HG03565 (cell line): ENCODE results near the gene GRK1.

Source experiments
- ATAC-seq: cut with Tn5 transposase; IDR thresholded peaks from one replicate; pipeline ENCODE4 v1.9.1; 2021; ENCODE audit warnings: mild to moderate bottlenecking, moderate library complexity; ENCODE audit not compliant: unreplicated experiment

Gene GRK1

DNA sequence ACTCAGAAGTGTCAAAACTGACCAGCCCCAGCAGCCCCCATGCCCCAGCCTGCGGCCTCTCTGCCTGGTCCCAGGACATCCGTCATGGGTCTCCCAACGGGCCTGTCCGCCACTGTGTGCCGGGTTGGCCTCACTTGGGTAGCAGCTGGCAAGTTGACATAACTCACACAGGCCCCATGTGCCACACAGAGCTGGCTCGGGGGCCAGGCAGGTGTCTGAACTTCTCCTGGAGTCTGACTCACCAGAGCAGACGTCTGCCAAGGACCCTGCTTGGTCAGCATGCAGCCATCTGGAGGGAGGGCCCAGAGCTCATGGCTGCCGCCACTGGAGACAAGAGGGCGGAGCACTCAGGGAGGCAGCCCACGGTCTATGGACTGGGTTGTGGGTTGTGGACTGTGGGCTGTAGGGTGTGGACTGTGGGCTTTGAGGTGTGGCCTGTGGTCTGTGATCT is 60.0 kb downstream of the GRK1 start:
- no peak for ATAC-seq

DNA sequence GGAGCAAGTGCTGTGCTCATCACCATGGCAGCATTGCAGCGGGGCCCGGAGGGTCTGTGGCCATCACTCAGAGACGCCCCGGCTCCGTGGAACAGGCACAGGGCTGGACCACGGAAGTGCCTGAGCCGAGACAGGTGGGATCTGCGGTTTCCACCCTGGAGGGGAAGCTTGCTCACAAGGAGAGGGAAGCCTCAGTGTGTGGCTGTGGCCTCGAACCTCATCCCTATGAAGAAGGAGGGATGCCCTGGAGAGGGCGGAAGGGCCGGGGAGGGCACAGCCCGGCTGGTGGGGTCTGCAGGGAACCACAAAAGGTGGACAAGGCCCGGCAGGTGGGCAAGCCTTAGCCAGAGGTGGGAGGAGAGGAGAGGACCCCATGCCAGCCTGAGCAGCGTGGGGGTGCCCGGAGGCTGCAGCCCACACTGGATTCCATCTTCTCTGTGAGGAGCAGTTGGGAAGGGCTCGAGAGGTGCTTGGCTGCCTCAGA is 61.6 kb downstream of the GRK1 start:
- ATAC-seq, result no peak

DNA sequence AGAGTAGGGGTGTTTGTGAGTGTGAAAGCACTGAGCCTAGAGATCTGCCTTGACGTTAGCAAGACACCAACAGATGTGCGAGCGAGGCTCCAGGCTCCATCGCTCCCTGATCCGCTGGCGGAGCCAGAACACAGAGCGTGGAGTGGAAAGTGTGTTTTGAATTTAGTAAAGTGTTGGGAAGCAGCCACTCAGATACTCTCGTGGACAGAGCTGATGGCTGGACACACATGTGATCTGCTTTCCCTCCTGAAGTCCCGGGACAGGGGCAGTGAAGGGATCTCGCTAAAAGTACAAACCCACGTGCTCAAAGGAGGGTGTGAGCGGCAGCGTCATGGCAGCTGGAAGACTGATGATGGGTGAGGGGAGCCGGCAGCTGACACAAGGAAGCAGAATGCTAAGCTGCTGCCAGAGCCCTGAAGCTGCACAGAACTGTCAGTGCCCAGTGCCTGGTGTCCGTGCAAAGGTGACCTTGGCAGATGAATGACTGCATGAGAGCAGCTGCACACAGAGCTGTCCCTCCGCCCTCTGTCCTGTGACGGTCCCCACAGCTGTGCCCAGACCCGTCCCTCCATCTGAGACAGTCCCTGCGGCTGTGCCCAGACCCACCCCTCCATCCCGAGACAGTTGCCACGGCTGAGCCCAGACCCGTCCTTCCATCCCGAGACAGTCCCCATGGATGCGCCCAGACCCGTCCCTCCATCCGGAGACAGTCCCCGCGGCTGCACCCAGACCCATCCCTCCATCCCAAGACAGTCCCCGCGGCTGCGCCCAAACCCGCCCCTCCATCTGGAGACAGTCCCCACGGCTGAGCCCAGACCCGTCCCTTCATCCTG is 62.4 kb downstream of the GRK1 start:
- ATAC-seq, result no peak

DNA sequence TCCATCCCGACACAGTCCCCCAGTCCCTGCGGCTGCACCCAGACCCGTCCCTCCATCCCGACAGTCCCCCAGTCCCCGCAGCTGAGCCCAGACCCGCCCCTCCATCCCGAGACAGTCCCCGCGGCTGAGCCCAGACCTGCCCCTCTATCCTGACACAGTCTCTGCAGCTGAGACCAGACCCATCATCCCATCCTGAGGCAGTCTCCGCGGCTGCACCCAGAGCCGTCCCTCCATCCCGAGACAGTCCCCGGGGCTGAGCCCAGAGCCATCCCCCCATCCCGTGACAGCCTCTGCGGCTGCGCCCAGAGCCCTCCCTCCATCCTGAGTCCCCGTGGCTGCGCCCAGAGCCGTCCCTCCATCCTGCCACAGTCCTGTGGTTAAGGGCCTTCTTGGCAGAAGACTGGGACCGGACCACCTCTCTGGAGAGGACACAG is 63.3 kb downstream of the GRK1 start:
- no peak for ATAC-seq

DNA sequence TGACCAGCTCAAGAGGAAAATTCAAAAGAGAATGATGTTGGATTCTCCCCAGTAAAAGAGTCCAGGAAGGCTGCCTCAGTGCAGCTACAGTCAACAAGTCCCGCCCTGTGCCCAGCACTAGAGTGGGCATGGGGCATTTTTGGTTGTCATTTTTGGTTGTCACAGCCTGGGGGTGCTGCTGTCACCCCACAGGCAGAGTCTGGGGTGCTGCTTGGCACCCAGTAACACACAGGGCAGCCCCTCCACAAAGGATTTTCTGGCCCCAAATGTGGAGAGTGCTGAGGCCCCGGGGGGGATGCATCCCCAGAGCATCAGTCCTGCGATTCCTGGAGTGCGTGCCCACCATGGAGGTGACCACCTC is 63.8 kb downstream of the GRK1 start:
- no peak for ATAC-seq

DNA sequence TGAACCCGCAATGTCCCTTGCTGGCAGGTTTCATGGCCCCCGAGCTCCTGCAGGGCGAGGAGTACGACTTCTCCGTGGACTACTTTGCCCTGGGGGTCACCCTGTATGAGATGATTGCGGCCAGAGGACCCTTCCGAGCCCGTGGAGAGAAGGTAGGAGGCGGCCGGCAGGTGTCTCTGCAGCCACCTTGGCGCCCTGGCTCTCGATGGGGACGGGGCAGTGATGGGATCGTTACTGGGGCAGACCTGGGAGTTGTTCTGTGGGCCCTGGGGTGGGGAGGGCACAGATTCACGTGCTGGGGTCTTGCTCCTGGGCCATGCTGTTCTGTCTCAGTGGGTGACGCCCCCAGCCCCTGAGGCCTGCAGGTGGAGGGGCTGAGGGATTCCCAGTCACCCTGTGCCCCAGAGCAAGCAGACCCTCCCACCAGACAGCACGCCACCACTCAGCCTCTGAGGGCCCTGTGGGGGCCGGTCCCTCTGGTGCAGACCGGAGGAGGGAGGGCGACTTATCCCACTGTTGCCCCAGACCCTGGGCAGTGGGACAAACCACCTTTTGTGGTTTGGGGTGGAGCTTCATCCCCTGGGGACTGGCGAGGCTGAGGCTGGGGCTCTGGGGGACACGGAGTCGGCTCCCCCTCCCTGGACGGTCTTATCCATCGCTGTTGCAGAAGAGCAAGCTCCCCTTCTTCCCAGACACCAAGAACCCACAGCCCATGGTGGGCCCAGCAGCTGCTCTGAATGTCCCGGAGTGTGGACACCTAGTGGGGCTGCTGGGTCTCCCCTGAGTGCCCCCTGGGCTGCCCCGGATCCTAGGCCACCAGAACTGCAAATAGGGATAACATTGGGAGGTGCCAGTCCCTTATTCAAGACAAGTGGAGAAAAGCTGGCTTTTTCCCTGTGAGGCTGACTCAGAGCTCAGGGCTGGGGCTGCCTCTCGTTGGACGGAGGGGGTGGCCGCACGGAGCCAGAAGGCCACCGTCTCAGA is 64.5 kb downstream of the GRK1 start:
- ATAC-seq, result no peak

DNA sequence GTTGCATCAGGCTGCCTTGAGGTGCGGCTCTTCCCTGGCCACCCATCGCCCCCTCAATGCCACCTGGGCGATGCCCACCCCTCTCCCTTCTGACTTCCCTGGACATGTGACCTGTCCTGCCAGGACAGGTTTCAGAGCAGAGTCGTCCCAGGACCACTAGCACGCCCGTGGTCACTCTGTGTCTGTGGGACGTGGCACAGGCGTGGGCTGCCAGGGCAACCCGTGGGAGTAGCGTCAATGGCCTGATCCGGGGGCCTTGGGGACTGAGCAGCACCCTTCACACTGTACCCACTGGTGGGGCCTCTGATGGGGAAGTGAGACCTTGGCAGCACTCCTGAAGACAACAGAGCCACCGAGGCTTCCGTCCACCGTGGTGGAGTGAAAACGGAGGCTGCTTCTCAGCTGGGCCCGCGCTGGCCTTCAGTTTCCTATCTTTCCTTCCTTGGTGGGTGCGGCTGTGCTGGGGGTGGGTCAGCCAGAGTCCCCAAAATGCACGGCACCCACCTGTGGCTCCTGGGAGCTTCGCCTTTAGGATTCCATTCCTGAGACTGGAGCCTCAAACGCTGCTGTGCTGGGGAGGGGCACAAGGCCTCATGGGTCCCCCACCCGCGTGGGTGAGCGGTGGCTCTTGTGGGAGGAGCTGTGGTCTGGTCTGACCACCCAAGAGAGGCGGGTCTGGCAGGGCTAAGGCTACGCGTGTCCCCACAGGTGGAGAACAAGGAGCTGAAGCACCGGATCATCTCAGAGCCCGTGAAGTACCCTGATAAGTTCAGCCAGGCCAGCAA is 65.3 kb downstream of the GRK1 start:
- ATAC-seq, result no peak

DNA sequence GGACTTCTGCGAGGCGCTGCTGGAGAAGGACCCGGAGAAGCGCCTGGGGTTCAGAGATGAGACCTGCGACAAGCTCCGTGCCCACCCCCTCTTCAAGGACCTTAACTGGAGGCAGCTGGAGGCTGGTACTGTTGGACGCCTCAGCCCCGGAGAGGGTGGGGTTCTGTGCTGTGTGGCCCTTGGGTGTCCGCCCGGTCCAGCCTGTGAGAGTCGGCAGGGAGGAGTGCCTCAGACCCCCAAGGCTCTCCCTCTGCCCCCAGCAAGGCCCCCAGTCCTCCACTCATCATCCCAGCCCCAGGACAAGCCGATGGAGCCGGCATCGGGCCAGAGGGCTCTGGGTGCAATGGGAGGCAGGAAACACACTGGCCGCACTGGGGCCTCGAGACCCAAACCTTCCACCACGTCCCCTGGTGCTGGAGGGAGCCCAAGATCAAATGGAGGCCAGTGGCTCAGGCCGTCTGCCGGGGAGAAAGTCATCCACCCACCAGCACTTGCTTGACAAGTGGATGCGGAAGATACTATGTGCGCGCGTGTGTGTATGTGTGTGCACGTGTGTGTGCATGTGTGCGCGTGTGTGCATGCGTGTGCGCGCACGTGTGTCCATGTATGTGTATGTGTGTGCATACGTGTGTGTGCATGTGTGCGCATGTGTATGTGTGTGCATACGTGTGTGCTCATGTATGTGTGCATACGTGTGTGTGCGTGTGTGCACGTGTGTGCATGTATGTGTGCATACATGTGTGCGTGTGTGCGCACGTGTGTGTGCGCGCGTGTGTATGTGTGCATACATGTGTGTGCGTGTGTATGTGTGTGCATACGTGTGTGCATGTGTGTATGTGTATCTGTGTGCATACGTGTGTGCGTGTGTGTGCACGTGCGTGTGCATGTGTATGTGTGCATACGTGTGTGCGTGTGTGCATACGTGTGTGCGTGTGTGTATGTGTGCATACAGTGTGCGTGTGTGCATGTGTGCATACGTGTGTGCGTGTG is 66.2 kb downstream of the GRK1 start:
- ATAC-seq, result no peak

DNA sequence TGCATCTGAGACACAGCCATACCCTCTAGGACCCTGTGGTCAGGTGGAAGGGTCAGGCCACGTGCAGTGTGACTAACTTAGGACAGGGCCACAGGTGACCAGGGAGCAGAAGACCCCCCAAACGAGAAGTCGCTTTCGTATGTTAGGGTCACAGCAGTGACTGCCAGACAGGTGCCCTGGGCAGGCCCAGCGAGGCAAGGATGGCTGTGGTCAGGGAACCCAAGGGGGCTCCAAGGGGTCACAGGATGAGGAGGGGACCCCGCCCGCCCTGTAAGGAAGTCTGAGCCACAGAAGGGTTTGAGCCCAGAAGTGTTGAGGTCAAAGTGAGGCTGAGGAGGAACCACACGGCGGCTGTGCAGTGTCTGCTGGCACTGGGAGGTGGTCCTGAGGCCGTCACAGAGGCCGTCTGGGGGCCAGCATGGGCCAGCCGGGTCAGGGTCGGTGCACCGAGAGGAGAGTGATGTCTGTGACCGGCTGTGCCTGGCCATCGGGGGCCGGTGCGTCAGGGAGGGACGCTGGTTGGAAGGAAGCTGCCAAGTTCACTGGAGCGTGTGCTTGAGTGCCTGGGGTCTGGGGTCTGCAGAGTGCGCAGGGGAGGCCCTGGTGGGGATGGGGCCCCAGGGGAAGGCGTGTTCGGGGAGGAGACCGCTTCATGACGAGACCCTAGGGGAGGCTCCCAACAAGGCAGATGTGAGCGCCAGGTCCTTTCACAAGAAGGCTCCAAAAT is 67.2 kb downstream of the GRK1 start:
- no peak for ATAC-seq

DNA sequence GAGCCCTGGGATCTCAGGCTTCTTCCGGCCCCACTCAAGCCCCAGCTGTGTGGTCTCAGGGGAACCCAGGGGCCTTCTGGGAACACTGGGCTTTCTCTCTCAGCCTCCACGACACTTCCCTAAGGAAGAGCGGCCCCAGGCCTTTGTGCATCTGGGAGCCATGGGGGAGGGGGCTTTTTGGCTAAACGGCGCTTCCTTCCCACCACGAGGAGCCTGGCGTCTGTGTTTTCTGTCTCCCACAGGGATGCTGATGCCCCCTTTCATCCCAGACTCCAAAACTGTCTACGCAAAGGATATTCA is 67.8 kb downstream of the GRK1 start:
- no peak for ATAC-seq

DNA sequence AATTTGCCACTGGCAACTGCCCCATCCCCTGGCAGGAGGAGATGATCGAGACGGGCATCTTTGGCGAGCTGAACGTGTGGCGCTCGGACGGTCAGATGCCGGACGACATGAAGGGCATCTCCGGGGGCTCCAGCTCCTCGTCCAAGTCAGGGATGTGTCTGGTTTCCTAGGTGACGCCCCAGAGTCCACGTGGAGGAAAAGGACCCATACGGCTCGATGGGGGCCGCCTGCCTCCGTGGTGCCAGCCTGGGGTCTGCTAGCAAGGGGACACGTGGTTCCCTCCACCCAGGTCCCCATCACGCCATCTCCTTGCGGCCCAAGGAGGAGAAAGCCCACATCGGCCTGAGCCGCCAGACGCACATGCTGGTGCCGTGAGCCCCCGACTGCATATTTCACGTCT is 68.2 kb downstream of the GRK1 start:
- no peak for ATAC-seq

DNA sequence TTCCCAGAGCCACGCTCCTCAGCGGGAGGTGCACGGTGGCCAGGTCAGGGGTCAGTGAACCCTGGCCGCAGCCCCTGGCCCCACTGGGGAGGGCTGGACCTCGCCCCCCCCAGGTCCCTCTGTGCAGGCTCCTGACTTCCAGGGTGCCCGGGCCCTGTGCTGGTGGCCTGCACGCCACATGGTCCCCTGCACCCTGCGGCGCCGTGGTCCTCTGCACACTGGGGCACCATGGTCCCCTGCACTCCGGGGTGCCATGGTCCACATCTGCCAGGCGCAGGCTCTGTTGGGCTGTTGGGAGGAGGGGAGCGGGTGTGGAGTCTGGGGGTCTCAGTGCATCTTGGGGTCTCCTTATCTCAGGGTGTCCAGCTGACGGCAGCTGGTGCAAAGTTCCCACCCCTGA is 68.7 kb downstream of the GRK1 start:
- ATAC-seq, result no peak

DNA sequence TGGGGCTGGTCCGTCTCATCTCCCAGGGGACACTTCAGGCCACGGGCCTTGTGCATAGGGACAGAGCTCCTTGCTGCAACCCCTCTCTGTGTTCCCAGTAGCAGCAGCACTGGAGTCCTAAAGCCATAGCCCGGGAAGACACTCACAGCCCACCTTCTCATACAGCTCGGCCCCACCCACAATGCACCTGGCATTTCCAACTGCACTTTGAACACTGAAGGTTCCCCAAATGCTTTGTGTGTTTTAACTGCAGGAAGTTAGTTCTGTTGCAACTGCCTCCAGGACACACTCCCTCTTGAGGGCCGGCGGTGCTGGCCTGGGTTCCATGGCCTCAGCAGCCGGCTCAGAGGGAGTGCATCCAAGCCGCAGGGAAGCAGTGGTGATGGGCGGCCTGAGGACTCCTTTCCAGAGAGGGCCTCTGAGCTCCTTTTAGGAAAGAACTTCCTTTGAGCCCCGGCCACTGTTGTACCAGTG is 69.3 kb downstream of the GRK1 start:
- ATAC-seq, result no peak

DNA sequence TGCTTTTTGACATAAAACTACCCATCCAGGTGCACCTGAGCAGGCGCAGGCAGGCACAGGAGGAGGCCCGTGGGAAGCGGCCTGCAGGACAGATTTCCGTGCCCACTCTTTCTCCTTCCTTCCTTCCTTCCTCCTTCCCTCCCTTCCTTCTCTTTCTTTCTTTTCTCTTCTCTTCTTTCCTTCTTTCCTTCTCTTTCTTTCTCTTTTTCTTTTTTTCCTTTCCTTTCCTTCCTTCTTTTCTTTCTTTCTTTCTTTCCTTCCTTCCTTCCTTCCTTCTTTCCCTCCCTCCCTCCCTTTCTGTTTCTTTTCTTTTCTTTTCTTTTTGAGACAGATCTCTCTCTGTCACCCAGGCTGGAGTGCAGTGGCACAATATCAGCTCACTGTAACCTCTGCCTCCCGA is 70.8 kb downstream of the GRK1 start:
- no peak for ATAC-seq

DNA sequence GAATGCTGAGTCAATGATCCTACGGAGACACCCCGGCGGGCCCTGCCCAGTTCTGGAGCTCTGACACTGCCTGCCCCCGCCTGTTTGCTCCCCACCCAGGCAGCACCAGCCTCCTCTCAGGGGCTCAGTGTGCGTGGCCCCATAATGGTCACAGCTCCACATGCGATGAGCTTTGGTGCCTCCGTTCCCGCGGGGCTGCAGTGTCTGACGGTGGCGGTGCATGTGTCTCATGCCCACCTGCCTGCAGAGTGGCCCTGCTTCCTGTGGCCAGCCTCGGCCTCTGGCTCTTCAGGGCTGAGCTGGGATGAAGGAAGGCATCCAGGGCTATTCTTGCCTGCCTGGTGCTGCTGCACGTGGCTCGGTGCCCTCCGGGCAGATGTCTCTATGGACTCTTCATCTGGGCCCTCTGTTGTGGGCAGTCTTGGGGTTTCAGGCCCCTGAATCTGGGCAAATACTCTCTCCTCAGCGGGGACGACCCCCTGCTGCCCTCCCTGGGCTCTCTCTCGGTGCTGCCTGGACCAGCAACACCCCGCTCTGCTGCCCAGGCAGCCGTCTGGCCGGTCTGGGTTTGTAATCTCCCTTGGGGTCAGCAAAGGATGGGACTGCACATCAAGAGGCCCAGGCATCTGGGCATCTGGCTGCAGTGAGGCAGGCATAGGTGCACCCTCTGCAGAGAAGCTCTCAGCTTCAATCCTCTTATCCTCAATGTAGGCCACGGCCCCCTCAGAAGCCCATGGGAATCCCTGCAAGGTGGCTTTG is 72.7 kb downstream of the GRK1 start:
- no peak for ATAC-seq

DNA sequence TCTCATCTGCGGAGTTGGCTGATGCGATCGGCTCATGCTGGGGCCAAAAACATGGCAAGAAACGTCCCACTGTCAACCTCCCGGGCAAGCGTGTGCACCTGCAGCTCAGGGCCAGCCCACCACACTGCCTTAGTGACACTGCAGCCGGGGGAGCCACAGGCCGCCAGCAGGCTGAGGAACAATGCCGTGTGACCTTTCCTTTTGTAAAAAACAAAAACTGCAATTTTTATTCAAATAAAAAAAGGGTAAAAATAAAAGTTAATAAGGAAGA is 73.2 kb downstream of the GRK1 start:
- no peak for ATAC-seq

DNA sequence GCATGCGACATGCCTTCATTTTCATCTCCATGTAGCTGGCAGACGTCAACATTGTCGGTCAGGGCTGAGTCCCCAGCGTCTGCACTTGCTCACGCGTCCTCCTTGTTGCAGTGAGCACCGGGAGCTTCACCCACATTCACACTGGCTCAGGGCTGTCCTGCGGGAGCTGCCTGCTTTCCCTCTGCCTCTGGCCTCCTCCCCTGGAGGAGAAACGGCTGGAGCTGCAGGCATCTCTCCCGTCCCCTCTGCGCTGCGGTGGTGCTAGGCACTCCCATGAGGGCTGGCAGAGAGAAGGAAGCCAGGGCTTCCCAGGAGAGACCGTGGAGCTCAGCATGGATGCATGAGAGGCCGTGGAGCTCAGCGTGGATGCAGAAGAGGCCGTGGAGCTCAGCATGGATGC is 73.6 kb downstream of the GRK1 start:
- no peak for ATAC-seq

DNA sequence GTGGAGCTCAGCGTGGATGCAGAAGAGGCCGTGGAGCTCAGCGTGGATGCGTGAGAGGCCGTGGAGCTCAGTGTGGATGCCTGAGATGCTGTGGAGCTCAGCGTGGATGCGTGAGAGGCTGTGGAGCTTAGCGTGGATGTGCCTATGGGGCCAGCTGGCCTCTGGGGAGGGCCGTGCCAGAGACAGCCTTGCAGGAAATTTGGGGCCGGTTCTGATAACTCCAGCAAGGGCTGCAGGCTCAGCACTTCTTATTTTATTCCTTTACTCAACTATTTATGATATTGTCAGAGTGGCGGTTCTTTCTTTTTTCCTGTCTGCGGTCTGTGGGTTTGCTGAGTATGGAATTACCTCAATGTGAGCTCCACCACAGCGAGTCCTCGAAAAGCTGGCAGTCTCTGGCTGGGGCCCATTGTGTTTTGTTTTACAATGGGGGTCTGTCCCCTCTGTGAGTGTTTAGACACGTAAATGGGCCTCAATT is 74.2 kb downstream of the GRK1 start:
- no peak for ATAC-seq
